GM21723 (cell line): ENCODE data around the gene DOC2A.
"Not testable (repeated sequence)": the region's sequence is repeated elsewhere in the genome, so short reads cannot be mapped to it uniquely, and the experiment has no call there.

ENCODE experiments used
- ATAC-seq: cut with Tn5 transposase; IDR thresholded peaks from one replicate; pipeline ENCODE4 v1.9.1; 2021; ENCODE audit warnings: mild to moderate bottlenecking, moderate library complexity; ENCODE audit not compliant: unreplicated experiment

DOC2A gene

DNA sequence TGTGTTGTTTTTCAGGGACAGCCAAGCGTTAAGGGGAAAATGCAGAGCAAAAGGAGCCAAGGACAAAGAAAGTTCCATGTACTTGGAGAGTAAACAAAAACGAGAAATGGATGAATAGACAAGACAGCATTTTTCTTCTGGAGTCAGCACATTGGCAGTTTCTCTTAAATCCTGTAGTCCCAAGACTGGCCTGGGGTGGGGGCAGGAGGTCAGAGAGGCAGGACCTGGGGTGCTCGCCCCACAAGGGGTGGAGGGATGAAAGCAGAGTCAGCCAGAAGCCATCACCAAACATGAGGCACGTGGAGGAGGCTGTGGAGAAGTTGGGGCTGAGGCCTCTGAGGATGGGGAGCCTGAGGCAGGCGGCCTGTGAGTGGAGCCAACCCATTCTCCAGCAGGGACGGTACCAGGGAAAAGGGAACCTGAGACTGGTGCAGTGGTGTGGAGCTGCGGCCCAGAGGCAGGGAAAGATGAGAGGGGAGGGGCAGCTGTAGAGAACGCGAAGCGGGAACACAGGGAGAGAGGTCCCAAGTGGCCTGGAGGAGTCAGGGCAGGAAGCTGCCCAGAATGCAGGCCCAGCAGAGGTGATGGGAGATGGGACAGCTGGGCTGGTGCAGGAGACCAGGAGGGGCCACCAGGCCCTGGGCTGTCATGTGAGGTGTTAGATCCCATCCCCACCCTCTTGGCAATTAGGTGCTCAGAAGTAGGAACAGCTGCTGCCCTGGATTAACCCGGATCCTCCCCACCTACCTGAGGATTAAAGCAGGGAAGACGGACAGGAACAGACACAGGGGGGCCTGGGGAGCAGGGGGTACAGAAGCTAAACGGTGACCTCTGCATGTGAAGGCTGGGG, 17.0 kb upstream of the DOC2A start:
- ATAC-seq = no peak

DNA sequence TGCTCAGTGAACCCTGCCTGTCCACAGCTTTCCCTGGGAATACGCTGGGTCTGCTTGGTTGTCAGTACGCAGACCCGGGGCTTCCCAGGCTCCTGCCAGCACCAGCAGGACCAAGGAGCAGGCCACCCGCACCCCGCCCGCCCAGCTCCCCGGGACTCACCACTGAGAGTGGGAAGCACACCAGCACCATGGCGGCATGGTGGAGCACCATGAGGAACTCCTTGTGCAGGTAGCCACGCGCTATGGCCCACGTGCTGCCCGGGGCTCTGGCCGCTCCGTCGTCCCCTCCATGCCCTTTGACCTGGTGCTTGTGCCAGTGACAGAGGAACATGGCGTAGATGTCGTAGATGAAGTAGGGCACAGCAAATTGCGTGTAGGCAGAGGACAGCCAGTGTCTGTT, 15.6 kb upstream of the DOC2A start:
- no peak for ATAC-seq

DNA sequence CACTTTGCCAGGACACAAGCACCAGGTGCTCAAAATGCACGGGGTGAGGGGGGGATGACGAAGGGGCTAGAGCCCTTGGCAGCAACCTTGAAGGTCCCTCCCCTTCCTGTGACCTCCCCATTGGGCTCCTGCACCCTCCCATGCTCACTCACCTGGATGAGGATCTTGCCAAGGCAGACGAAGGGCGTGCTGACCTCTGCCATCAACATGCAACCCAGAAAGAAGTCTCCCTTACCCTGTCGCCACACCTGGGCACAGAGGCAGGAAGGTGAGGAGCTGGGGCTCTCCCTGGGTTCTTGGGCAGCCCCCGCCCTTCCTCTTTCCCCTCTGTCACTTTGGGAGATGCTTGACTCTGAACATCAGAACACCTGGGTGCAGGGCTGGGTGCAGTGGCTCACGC, 14.7 kb upstream of the DOC2A start:
- ATAC-seq = no peak

DNA sequence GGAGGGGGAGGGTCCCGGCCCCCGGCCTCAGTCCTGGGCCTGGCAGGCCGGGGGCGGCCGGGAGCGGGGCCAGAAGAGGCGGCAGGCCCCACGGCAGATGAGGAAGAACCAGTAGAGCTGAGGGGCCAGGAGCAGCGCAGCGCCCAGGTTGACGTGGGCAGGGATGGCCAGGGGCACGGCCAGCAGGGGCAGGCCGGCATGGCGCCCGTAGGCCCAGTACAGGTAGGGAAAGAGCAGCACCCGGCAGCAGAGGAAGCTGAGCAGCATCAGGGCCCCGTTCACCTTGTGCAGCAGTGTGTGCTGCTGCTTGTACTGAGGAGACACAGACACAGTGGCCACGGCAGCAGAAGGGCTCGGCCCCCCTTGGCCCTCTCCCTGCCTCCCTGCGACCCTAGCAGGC, 14.3 kb upstream of the DOC2A start:
- no peak for ATAC-seq

DNA sequence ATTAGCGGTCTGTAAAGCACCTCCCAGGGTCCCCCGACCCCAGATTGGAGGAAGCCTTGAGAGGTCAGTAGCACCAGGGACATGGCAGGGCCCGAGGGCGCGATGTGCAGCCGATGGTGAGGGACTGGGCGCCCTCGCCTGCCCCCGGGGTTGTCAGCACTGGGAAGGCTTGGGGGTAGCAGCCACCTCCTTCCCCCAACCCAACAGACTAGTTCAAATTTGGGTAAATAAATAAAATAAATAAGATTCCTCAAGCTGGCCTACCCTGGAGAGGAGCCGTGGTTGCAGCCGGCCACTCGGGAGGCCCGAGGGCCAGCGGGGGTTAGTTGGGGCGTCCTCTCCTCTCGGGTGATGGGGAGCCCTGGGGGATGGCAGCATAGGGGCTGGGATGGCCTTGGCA, 13.6 kb upstream of the DOC2A start:
- no peak for ATAC-seq

DNA sequence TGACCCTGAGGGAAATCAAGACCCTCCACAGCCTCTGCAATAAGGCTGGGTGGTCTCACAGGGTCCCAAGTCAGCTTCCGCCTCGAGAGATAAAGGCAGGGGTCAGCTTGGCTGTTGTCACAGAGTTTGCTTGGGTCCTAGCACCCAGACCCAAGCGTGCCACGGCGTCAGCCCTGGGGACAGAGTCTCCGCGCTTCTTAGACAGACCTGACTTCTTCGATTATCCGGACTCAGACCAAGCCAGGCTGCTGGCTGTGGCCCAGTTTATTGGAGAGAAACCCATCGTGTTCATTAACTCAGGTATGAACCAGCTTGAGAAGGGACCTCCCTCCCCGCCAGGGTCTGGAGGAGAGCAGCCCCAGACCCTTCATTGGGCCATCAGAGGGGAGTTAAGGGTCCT, 12.8 kb upstream of the DOC2A start:
- ATAC-seq = no peak

DNA sequence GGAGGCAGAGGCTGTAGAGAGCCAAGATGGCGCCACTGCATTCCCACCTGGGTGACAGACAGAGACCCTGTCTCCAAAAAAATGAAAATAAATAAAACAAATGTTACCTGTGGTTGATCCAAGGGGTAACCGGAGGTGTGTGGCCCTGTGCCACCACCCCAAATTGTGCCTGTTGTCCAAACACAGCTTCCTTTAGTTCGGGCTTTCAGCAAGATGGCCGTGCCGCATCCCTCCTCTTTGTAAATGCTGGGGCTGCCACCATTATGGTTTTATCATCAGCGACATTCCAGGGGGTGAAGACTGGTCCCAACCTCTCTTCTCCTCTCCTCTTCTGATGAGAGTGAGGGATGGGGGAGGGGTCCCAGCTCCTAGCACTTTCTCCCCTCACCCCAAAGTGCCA, 12.1 kb upstream of the DOC2A start, which contains the start of gene C16orf92:
C16orf92 (plus strand) TSS at position 312 of the 400 bp plus-strand sequence. CDS start 143 bp downstream, outside the sequence.
- no peak for ATAC-seq

DNA sequence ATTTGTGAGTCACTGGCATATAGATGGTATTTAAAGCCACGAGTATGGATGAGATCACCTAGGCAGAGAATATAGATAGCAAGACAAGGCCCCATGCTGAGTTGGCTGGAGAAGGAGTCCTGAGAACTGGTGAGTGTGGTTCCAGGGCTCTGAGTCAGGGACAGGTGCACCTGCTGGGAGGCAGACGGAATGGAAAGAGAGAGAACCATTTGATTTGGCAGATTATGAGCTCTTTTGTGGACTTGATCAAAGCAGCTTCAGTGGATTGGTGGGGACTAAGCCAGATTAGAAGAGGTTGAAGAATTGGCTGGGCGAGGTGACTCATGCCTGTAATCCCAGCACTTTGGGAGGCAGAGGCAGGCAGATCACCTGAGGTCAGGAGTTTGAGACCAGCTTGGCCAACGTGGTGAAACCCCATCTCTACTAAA, 7.9 kb upstream of the DOC2A start:
- ATAC-seq = no peak

DNA sequence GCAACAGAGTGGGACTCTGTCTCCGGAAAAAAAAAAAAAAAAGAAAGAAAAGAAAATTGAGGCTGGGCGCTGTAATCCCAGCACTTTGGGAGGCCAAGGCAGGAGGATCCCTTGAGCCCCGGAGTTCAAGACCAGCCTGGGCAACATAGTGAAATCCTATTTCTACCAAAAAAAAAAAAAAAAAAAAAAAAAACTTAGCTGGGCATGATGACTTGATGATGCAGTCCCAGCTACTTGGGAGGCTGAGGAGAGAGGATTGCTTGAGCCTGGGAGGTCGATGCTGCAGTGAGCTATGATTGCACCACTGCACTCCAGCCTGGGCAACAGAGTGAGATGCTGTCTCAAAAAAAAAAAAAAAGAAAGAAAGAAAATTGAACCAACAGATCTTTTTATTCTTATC, 7.1 kb upstream of the DOC2A start:
- not testable (repeated sequence) for ATAC-seq

DNA sequence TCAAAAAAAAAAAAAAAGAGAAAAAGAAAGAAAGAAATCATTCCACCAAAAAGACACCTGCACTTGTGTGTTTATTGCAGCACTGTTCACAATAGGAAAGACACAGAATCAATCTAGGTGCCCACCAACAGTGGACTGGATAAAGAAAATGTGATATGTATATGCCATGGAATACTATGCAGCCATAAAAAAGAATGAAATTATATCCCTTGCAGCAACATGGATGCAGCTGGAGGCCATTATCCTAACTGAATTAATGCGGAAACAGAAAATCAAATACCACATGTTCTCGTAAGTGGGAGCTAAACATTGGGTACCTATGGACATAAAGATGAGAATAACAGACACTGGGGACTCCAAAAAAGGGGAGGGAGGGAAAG, 6.4 kb upstream of the DOC2A start:
- no peak for ATAC-seq

DNA sequence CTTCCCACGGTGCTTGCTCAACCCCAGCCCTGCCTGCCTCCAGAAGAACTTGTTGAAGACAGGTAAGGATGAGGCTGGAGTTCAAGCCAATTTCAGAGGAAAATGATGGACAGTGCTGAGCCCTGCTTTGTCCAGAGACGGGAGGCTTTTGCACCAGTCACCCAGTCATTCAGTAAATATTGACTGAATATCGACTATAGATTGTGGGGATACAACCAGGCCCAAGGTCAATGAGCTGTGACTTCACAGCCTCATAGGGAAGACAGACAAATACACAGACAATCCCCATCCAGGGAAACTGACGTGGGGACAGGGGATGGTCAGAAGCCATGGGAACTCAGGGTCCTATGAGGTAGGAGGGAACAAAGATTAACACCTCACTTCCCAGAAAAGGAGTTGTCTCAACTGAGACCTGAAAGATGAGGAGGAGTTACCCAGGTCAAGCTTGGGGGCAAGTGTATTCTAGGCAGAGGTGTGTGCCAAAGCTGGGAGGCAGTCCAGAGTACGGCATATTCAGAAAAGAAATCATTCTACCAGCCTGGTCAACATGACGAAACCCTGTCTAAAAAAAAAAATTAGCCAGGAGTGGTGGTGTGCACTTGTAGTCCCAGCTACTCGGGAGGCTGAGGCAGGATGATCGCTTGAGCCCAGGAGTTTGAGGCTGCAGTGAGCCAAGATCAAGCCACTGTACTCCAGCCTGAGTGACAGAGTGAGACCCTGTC, 5.9 kb upstream of the DOC2A start:
- no peak for ATAC-seq

DNA sequence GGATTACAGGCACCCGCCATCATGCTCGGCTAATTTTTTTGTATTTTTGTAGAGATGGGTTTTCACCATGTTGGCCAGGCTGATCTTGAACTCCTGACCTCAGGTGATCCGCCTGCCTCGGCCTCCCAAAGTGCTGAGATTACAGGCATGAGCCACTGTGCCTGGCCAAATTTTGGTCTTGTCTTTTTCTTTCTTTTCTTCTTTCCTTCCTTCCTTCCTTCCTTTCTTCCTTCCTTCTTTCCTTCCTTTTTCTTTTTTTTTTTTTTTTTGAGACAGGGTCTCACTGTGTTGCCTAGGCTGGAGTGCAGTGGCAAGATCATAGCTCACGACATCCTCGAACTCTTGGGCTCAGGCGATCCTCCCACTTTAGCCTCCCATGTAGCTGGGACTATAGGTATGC, 4.6 kb upstream of the DOC2A start:
- ATAC-seq = not testable (repeated sequence)

DNA sequence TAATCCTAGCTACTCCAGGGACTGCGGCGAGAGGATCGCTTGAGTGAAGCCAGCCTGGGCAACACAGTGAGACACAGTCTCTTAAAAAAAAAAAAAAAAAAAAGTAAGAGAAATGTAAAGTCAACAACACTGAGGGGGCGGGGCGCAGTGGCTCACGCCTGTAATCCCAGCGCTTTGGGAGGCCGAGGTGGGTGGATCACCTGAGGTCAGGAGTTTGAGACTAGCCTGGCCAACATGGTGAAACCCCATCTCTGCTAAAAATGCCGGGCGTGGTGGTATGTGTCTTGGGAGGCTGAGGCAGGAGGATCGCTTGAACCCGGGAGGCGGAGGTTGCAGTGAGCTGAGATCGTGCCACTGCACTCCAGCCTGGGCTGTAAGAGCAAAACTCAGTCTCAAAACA, 1.8 kb upstream of the DOC2A start:
- ATAC-seq = not testable (repeated sequence)

DNA sequence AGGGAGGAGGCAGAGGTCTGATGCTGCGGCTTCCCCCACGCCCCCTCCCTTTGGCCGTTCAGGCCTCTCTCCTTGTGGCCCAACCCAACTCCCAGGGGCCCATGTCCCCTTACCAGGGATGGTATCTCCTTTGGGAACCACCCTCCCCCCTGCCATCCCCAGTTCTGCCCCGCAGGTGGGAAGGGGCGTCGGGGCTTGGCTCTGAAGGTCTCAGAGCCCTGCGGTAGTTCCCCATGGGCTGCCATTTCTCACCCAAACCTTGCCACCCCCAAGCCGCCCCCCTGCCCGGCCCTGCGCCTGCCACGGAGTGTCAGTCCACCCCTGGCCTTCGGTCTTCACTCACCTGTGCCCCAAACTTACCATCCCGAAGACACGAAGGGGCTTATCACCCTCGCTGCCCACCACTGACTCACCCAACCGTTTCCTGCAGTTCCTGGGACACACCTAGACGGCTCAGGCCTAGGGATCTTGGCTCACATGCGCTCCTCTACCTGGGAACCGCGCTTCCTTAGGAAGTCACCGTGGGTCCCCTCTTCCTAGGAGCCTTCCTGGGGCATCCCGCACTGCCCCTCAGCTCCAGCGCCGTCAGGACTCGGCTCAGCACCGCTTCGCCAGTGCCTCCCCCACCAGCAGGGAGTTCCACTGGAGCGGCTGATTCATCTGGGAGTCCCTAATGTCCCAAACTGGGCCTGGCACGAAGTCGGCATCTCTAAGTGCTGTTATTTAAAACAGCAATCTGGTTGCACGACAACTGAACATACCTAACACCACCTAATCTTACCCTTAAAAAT, 1.1 kb upstream of the DOC2A start:
- no peak for ATAC-seq

DNA sequence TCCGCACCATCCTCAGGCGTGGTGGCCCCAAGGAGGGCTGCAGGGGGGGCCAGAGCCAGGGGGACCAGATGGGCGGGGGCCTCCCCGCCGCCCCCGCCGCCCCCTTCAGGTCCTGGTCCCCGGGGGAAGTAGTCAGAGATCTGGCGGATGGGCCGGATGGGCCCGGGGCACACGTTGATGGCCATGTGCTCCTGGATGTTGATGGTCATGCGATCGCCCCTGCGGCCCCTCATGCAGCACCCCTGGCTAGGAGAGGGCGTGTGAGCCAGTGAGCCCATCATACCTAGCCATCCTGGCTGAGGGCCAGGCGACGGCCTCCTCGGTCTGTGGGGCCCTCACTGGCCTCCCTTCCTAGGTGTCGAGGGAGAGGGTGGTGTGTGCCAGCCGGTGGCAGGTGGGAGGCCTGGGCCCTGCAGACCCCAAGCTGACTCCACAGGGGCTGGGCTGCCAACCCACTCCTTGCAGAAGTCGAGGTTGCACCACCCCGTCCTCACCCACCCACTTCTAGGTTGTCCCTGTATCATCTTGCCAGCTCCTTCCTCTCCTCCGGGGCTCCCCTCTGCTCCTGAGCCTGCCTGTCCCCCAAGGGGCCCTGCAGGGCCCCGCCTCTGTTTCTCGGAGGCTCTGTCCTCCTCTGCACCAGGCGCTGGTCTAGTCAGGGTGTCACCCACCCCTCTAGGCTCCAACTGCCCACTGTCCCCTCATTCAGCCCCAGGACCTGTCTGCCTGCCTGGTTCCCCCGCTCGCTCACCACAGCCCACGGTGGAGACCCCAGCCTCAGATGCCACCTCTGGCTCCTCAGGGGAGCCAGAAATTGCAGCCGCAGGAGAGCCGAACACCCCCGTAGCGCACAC, 610 bp downstream of the DOC2A start:
- ATAC-seq = no peak

DNA sequence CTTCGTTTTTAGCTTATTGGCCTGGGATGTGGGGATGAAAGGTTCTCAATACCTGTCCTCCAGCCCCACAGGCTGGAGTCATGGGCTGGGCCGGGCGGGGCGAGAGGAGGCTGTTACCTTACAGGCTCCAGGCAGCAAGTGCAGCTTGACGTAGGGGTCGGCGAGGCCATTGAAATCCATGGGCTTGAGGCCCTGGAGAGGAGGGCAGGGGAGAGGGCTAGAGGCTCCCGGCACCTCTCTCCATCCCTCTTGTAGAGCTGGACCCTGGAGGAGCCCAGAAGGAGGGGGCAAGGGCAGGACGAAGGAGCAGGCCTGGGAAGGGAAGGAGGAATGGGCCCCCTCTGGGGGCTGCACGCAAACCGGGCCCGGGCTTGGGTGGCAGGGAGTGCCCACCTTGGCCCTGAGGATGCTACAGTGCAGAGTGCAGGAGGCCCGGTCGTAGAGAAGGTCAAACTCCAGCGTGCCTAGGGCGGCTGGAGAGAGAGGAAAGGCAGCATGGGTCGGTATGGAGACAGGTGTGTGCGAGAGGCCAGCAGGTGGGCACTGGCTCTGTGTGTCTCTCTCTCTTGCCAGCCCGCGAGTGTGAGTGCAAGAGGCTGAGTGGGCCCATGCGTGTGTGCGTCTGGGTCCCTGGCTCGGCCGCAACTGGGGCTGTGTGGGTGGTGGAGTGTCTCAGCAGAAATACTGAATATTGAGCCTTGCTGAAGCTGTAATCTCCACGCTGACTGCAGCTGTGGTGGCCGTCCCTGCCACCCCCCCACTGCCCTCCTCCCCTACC, 1.6 kb downstream of the DOC2A start:
- no peak for ATAC-seq

DNA sequence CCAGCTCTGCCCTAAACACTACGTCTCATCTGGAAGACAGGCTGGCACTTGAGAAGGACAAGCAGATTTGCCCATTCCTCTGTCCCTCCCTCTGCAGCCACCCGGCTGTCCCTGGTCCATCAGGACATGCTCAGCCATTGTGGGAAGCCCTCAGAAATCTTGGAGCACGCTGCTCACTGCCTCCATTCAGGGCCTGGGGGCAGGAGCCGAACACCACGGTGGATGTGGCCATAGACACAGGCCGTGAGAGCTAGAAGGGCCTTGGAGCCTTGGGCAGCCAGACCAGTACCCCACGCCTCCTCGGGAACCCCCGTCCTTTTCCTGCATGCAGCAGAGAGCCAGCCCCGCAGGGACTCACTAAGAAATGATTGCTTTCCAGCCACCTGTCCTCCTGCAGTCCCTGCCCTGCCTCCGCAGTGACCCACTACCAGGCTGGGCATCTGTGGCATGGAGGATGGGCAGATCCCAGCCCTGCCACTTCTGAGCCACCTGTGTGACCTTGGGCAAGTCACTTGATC, 3.4 kb downstream of the DOC2A start:
- ATAC-seq = no peak

DNA sequence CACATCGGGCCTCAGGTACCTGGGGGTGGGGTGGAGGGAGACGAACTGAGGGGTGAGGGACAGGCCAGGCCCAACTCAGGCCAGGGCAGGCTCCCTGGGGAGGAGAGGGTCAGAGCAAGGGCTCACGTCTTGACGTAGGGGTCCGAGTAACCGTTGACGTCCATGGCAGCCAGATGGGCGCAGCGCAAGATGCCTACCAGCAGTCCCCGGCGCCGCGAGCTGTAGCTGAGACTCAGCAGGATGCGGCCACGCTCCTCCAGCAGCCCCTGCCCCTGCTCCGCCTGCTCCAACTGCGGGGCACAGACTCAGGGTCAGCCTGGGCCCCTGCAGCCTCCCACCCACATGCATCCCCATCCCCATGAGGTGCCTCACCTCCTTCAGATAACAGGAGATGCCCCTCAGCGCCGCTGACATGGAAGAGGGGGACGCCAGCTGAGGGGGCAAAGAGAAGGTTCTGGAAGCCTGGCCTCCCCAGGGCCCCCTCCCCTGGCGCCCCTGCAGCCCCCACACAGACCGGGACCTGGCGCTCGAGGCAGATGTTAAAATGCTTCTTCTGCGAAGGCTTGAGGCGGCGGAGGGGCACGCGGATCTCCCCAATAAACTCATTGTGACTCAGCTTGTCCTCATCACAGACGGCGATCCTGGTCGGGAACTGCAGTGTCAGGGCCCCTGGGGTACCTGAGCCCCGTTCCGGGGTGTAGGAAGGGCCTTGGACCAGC, 4.0 kb downstream of the DOC2A start:
- ATAC-seq = no peak

DNA sequence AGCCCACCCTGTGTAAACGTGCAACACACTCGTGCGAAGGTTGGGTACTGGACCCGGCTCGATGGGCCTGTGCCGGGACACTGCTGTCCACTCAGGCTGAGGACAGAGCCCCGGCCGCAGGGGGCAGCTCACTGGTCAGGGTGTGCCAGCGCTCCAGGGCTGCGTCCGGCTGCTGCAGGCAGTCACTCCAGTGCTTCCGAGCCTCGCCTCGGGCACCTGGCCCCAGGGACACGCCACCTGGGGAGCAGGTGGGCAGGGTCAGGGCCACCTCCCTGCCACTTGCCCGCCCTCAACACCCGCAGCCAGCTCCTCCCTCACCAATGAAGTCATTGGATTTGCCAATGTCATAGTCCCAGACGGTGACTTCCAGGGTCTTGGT, 4.7 kb downstream of the DOC2A start:
- ATAC-seq = no peak
